Peyer's patch (tissue), 4 donors: ENCODE data around the gene MS4A10.

ENCODE experiments used
- CTCF ChIP-seq, 6 experiments: fragments of 450-650 bp in 4 of 6; fragments of 200-600 bp in 2 of 6; sonication (generic) in 1 of 6; IDR thresholded peaks; one replicate each; pipeline ENCODE4 v1.5.1; 2017 to 2019; ENCODE audit warnings: antibody characterized with exemption in 6 of 6, mild to moderate bottlenecking in 3 of 6, moderate library complexity in 1 of 6
- POLR2A ChIP-seq, 2 donors: fragments of 450-650 bp; IDR thresholded peaks; one replicate each; pipeline ENCODE4 v1.5.1; 2017; ENCODE audit warnings: antibody characterized with exemption in 2 of 2, mild to moderate bottlenecking in 2 of 2, moderate library complexity in 2 of 2

- TF ChIP-seq CTCF (IDR thresholded peaks at IDR 0.05) (peak in 1 of 6 experiments; percentile 11), POLR2A (IDR thresholded peaks at IDR 0.05) (peak; percentile 87 to 90)
Measured at GRCh38 chr11:60785136-60785535, at the start of gene MS4A10.
